CD4-positive, alpha-beta T cell (primary cell): ENCODE data around the gene NAPB. TPM values are rescaled to one million over a fixed set of nuclear protein-coding genes. Genes with fewer than 3 reads are reported as not detected.
A peak's percentile ranks its signal among the peaks of the same experiment; 100 is the strongest.

ENCODE experiments used
- ATAC-seq: fragments of 200-7000 bp; cut with Tn5 transposase; one replicate; pipeline ENCODE4 v1.10.0; 2022; ENCODE audit warnings: mild to moderate bottlenecking; ENCODE audit not compliant: poor library complexity
- CTCF ChIA-PET: fragments of 350-600 bp; sonication (Branson Sonifier 250); formaldehyde crosslinking; loops from one replicate; lab custom pipeline; 2021; ENCODE audit warnings: antibody characterized with exemption, inconsistent platforms; lab: Charles Lee
- POLR2A ChIA-PET: fragments of 350-600 bp; sonication (Branson Sonifier 250); formaldehyde crosslinking; loops from one replicate; lab custom pipeline; 2021; ENCODE audit warnings: antibody characterized with exemption, inconsistent platforms; lab: Charles Lee
- DNase-seq, 14 experiments: peaks; one replicate each; pipeline ENCODE4 v3.0.0-alpha.2; 2013 to 2020; ENCODE audit warnings: mixed read lengths in 2 of 14
- H3K27ac ChIP-seq, 2 donors: one replicate each; pipeline versions ENCODE4 v1.5.1 to v1.7.0; 2013; ENCODE audit warnings: low read length in 2 of 2, low read depth in 1 of 2, mild to moderate bottlenecking in 1 of 2
- H3K27me3 ChIP-seq, 2 experiments: 1 replicate in 1 of 2; 2 replicates in 1 of 2; pipeline versions ENCODE4 v1.6.1 to v1.7.0; 2013; ENCODE audit warnings: low read length in 2 of 2, control low read depth in 1 of 2, mild to moderate bottlenecking in 1 of 2, moderate library complexity in 1 of 2; ENCODE audit not compliant: insufficient read depth in 2 of 2, control insufficient read depth in 1 of 2
- H3K36me3 ChIP-seq: one replicate; pipeline ENCODE4 v1.6.1; 2013; ENCODE audit warnings: low read length, control low read depth; ENCODE audit not compliant: insufficient read depth
- H3K4me1 ChIP-seq: one replicate; pipeline ENCODE4 v1.6.1; 2013; ENCODE audit warnings: low read length, control low read depth; ENCODE audit not compliant: insufficient read depth
- H3K4me3 ChIP-seq: one replicate; pipeline ENCODE4 v1.5.1; 2013; ENCODE audit warnings: mild to moderate bottlenecking, low read length, moderate library complexity
- H3K9me3 ChIP-seq, 2 experiments: 1 replicate in 1 of 2; 2 replicates in 1 of 2; pipeline versions ENCODE4 v1.6.1 to v1.7.0; 2013; ENCODE audit warnings: low read length in 2 of 2, mild to moderate bottlenecking in 2 of 2, control low read depth in 1 of 2, moderate library complexity in 1 of 2; ENCODE audit not compliant: control insufficient read depth in 1 of 2, insufficient read depth in 1 of 2
- H3K27ac Mint-ChIP-seq: one replicate; pipeline ENCODE4 v1.8.0; 2020; ENCODE audit warnings: mixed read lengths
- H3K27me3 Mint-ChIP-seq: one replicate; pipeline ENCODE4 v1.8.0; 2021; ENCODE audit warnings: mixed read lengths
- H3K36me3 Mint-ChIP-seq: one replicate; pipeline ENCODE4 v1.8.0; 2021; ENCODE audit warnings: low read depth, mixed read lengths
- H3K4me1 Mint-ChIP-seq: one replicate; pipeline ENCODE4 v1.8.0; 2021; ENCODE audit warnings: low read depth, mixed read lengths
- H3K4me3 Mint-ChIP-seq: one replicate; pipeline ENCODE4 v1.8.0; 2020; ENCODE audit warnings: mild to moderate bottlenecking, mixed read lengths
- H3K9me3 Mint-ChIP-seq: one replicate; pipeline ENCODE4 v1.8.0; 2020; ENCODE audit warnings: mixed read lengths
- CTCF ChIP-seq: fragments of 200-600 bp; IDR thresholded peaks from one replicate; pipeline ENCODE4 v1.8.0; 2022; ENCODE audit warnings: antibody characterized with exemption, mild to moderate bottlenecking
- intact Hi-C, 2 experiments: fragments of 100-400 bp; cut with DNase I in 1 of 2; cut with micrococcal nuclease in 1 of 2; formaldehyde crosslinking; loops; one replicate each; pipeline versions ENCODE4 v1.15.1 to v1.9.0; 2023 to 2025; cut with DNase I, micrococcal nuclease
- total RNA-seq, 174 experiments: library from RNA in 2 of 174; stranded (reverse) in 2 of 174; gene quantifications; one replicate each; pipeline ENCODE4 v1.2.3 and lab custom pipeline; 2021 to 2026

The NAPB gene
- total RNA-seq, 2 experiments from 2014 or later = 7.5 to 8.9 TPM

GRCh38 chr20:23409800-23410199 lies 11.5 kb downstream of the NAPB start:
- TF ChIP-seq CTCF = no peak
- Histone ChIP-seq H3K4me3 (no peak overlapping the region), H3K4me1 (peaks cover 5% of the 10 kb centered on the region), H3K27ac (no peak overlapping the region), H3K36me3 (no peaks in the 10 kb centered on the region), H3K27me3 (no peaks in the 10 kb centered on the region), H3K9me3 (no peaks in the 10 kb centered on the region)
- ChIA-PET POLR2A (interaction anchor here (0.9 kb wide), 1 partner anchor 12 kb away, joined by 3 read pairs; the partner anchor contains the start of gene NAPB), CTCF (no interaction called here)
- Mint-ChIP-seq H3K4me1 (peaks cover 53% of the 10 kb centered on the region), H3K27ac (no peak overlapping the region), H3K27me3 (no peaks in the 10 kb centered on the region), H3K36me3 (no peaks in the 10 kb centered on the region), H3K9me3 (no peaks in the 10 kb centered on the region), H3K4me3 (no peak overlapping the region)
- intact Hi-C loops = no loop called here
- no peak for DNase-seq
- ATAC-seq = no peak

DNA sequence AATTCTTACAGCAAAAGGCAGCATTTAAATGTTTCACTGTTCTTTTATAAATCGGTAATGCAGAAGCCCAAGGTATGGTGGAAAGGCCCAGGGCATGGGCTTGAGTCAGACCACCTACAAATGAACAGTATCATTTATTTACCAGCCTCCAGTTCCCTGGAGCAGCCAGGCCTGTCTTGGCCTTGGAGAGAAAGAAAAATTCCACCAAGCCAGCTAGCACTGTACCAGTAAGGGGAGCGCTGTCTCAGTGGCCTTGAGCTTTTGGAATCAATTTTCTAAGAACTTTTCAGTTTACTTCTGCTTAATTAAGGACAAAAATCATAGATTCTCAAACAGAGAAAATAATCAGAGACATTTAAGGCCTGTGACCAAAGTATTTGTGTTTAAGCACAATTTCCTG lies 12.3 kb downstream of the NAPB start:
- ChIA-PET CTCF (no interaction called here), POLR2A (no interaction called here)
- Mint-ChIP-seq H3K36me3 (no peaks in the 10 kb centered on the region), H3K27ac (no peak overlapping the region), H3K9me3 (no peaks in the 10 kb centered on the region), H3K4me1 (peaks cover 53% of the 10 kb centered on the region), H3K4me3 (no peak overlapping the region), H3K27me3 (no peaks in the 10 kb centered on the region)
- H3K4me3 ChIP-seq = no peak overlapping the region
- no peak overlapping the region for H3K27ac ChIP-seq
- TF ChIP-seq CTCF = no peak
- no peaks in the 10 kb centered on the region for H3K36me3 ChIP-seq
- no peaks in the 10 kb centered on the region for H3K27me3 ChIP-seq
- intact Hi-C loops = no loop called here
- no peaks in the 10 kb centered on the region for H3K9me3 ChIP-seq
- ATAC-seq = no peak
- H3K4me1 ChIP-seq = peaks cover 5% of the 10 kb centered on the region
- no peak for DNase-seq

- TF ChIP-seq CTCF = no peak
- Histone ChIP-seq H3K4me1 (peaks cover 5% of the 10 kb centered on the region), H3K27me3 (no peaks in the 10 kb centered on the region), H3K27ac (no peak overlapping the region), H3K4me3 (no peak overlapping the region), H3K9me3 (no peaks in the 10 kb centered on the region), H3K36me3 (peaks cover under 1% of the 10 kb centered on the region)
- ATAC-seq (peak; percentile 83), DNase-seq (peak in 3 of 14 experiments; percentile 13 to 63 (median 54))
- Mint-ChIP-seq H3K36me3 (no peaks in the 10 kb centered on the region), H3K9me3 (no peaks in the 10 kb centered on the region), H3K4me1 (peaks cover 44% of the 10 kb centered on the region), H3K27ac (no peak overlapping the region), H3K27me3 (no peaks in the 10 kb centered on the region), H3K4me3 (no peak overlapping the region)
- intact Hi-C loops = no loop called here
- ChIA-PET CTCF (no interaction called here), POLR2A (no interaction called here)
Measured at GRCh38 chr20:23407781-23408464, 13.4 kb downstream of the NAPB start.
